SK-N-SH treated with all-trans-retinoic acid at 6 μM for 48 hours (cell line): ENCODE data around the gene FAM209A.

Experiments
- BACH2 ChIP-seq: fragments of 250-450 bp; sonication (Bioruptor Pico); IDR thresholded peaks from 2 replicates; pipeline ENCODE4 v1.9.0; 2021; ENCODE audit warnings: mild to moderate bottlenecking, borderline replicate concordance
- PATZ1 ChIP-seq: fragments of 250-450 bp; sonication (Bioruptor Pico); IDR thresholded peaks from 2 replicates; pipeline ENCODE4 v1.8.0; 2020; ENCODE audit warnings: mild to moderate bottlenecking, moderate library complexity, borderline replicate concordance

DNA sequence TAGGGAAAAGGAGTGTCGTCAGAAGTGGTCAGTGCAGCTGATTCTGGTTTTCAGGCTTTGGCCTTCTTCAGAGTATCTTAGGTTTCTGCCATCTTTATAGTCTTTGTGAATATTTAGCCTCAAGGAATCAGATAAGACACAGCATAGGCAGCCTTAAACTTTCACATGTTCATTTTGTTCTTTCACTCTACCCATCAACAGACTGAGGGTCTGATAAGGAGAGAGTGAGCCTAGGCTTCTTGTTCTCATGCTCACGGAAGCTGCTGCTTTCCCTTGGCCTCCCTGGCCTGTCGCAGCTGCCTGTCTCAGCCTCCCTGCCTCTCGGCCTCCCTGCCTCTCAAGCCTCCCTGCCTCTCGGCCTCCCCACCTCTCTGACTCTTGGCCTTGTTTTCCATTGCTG, 36.0 kb upstream of the FAM209A start:
- TF ChIP-seq PATZ1 (CRISPR knock-in tag) (no peak), BACH2 (CRISPR knock-in tag) (no peak)
